Upper lobe of left lung (tissue), 6 donors: Measurements from ENCODE around the gene RHOU. TPM values are rescaled to one million over a fixed set of nuclear protein-coding genes. Genes with fewer than 3 reads are reported as not detected.
"Not testable (repeated sequence)": the region's sequence is repeated elsewhere in the genome, so short reads cannot be mapped to it uniquely, and the experiment has no call there.

Source experiments
- ATAC-seq, 2 donors: fragments of 200-7000 bp; cut with Tn5 transposase; one replicate each; pipeline ENCODE4 v1.9.1; 2022; ENCODE audit warnings: mild to moderate bottlenecking in 2 of 2, moderate library complexity in 2 of 2; ENCODE audit not compliant: low FRiP score in 2 of 2
- DNase-seq, 2 donors: peaks; one replicate each; pipeline ENCODE4 v3.0.0-alpha.2; 2019 to 2020
- H3K27ac ChIP-seq, 4 donors: fragments of 200-600 bp; sonication (generic); one replicate each; pipeline ENCODE4 v1.5.1; 2016 to 2019
- H3K27me3 ChIP-seq, 4 donors: fragments of 200-600 bp; sonication (generic); one replicate each; pipeline ENCODE4 v1.5.1; 2017 to 2019
- H3K36me3 ChIP-seq, 4 donors: fragments of 200-600 bp; sonication (generic); one replicate each; pipeline ENCODE4 v1.5.1; 2016 to 2019
- H3K4me1 ChIP-seq, 4 donors: fragments of 200-600 bp; sonication (generic); one replicate each; pipeline ENCODE4 v1.5.1; 2018 to 2019
- H3K4me3 ChIP-seq, 4 donors: fragments of 200-600 bp; sonication (generic); one replicate each; pipeline ENCODE4 v1.5.1; 2017 to 2019; ENCODE audit warnings: mild to moderate bottlenecking in 2 of 4, moderate library complexity in 1 of 4
- H3K9me3 ChIP-seq, 4 donors: fragments of 200-600 bp; sonication (generic); one replicate each; pipeline ENCODE4 v1.5.1; 2018 to 2019
- CTCF ChIP-seq, 6 experiments: fragments of 450-650 bp in 4 of 6; fragments of 200-600 bp in 2 of 6; sonication (generic) in 2 of 6; IDR thresholded peaks; one replicate each; pipeline ENCODE4 v1.5.1; 2016 to 2019; ENCODE audit warnings: antibody characterized with exemption in 6 of 6
- EP300 ChIP-seq, 4 donors: sonication (generic); formaldehyde crosslinking; IDR thresholded peaks; one replicate each; pipeline ENCODE4 v1.5.1; 2017; ENCODE audit warnings: antibody characterized with exemption in 4 of 4, control low read depth in 2 of 4
- POLR2A ChIP-seq, 4 donors: fragments of 450-650 bp; IDR thresholded peaks; one replicate each; pipeline ENCODE4 v1.5.1; 2016 to 2017; ENCODE audit warnings: antibody characterized with exemption in 4 of 4, mild to moderate bottlenecking in 2 of 4
- POLR2AphosphoS5 ChIP-seq, 2 donors: sonication (generic); formaldehyde crosslinking; IDR thresholded peaks; one replicate each; pipeline ENCODE4 v1.5.1; 2017; ENCODE audit warnings: antibody characterized with exemption in 2 of 2
- WGBS, 2 donors: methylation state at CpG; one replicate each; pipeline ENCODE4 v1.1.5; 2017 to 2018; 5-methylcytosine and 5-hydroxymethylcytosine counted together
- total RNA-seq, 6 donors: library from RNA; depleted of rRNA in 4 of 6; stranded (reverse); fragments of >200 nt in 4 of 6; gene quantifications; one replicate each; pipeline versions ENCODE4 v1.1.0 to v1.2.1, GENCODE V29; 2016 to 2021
- donor health status: DM: no; HTN: no; CAD: no; lungs with moderate emphysema.
- donor health status: DM: no; HTN: yes; CAD: no; lungs with severe emphysema.

The RHOU gene
- total RNA-seq, 6 donors from 2014 or later = 11.0 to 44.9 (median 18.7) TPM

GRCh38 chr1:228691926-228692325, 43.4 kb upstream of the RHOU start:
- WGBS, 2 donors = 3 to 17% methylated on average over 1 of the region's 1 CpG
- peak in 5 of 6 experiments; percentile 10 to 61 (median 55) for TF ChIP-seq CTCF (IDR thresholded peaks at IDR 0.05)
- TF ChIP-seq POLR2A (IDR thresholded peaks at IDR 0.05) = no peak
- Histone ChIP-seq H3K9me3 (no peaks in the 10 kb centered on the region), H3K27me3 (no peaks in the 10 kb centered on the region), H3K4me3 (no peak overlapping the region), H3K36me3 (no peaks in the 10 kb centered on the region), H3K27ac (no peak overlapping the region), H3K4me1 (no peaks in the 10 kb centered on the region)
- no peak for DNase-seq
- ATAC-seq = no peak

DNA sequence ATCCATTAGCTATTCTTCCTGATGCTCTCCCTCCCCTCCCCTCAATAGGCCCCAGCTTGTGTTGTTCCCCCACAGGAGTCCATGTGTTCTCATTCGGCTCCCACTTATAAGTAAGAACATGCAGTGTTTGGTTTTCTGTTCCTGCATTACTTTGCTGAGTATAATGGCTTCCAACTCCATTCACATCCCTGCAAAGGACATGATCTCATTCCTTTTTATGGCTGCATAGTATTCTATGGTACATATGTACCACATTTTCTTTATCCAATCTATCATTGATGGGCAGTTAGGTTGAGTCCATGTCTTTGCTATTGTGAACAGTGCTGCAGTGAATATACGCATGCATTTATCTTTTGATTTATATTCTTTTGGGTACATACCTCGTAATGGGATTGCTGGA, 40.8 kb upstream of the RHOU start:
- ATAC-seq, H3K27ac ChIP-seq, DNase-seq, H3K4me3 ChIP-seq, H3K9me3 ChIP-seq, H3K27me3 ChIP-seq, H3K36me3 ChIP-seq, H3K4me1 ChIP-seq: not testable (repeated sequence)
- 95 to 96% methylated on average over 3 of the region's 3 CpGs for WGBS, 2 donors

DNA sequence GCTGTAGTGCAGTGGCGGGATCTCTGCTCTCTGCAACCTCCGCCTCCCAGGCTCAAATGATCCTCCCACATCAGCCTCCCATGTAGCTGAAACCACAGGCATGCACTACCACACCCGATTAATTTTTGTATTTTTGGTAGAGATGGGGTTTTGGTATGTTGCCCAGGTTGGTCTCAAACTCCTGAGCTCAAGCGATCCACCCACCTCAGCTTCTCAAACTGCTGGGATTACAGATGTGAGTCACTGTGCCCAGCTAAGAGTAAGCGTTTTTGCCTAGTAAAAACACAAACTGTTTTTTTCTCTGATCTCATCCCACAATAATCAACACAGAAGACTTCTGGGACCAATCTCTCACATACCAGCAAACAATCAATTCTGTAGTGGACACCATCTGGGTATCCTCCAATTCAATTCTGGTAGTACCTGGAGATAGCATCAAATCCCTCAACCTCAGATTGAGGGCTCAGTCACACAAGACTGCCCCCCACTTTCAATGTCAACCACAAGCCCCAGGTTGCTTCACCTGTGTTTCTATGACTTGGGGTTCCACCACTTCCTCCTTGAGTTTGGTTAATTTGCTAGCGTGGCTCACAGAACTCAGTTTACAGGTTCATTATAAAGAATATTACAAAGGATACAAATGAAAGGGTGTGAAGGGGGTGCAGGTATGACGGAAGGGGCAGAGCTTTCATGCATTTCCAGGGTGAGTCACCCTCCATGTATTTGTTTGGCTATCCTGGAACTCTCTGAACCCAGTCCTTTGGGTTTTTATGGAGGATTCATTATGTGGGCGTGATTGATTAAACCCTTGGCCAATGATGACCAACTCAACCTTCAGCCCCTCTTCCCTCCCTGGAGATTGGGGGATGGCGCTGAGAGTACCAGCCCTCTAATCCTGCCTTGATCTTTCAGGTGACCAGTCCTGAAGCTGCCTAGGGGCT, 40.0 kb upstream of the RHOU start:
- WGBS, 2 donors = 85 to 87% methylated on average over 9 of the region's 9 CpGs
- TF ChIP-seq POLR2A (IDR thresholded peaks at IDR 0.05) = no peak
- no peak for TF ChIP-seq EP300 (IDR thresholded peaks at IDR 0.05)
- TF ChIP-seq CTCF (IDR thresholded peaks at IDR 0.05) = no peak
- no peak for TF ChIP-seq POLR2AphosphoS5 (IDR thresholded peaks at IDR 0.05)
- Histone ChIP-seq H3K9me3 (no peaks in the 10 kb centered on the region), H3K27ac (no peak overlapping the region), H3K4me3 (no peak overlapping the region), H3K4me1 (no peaks in the 10 kb centered on the region), H3K36me3 (no peaks in the 10 kb centered on the region), H3K27me3 (no peaks in the 10 kb centered on the region)
- ATAC-seq = no peak
- no peak for DNase-seq

GRCh38 chr1:228697207-228698016, 37.9 kb upstream of the RHOU start:
- peak in 1 of 2 donors; percentile 67 for ATAC-seq

More at GRCh38 chr1:228697207-228698016, 37.9 kb upstream of the RHOU start:
- Histone ChIP-seq H3K27ac (no peak overlapping the region), H3K36me3 (no peaks in the 10 kb centered on the region), H3K9me3 (peaks cover 0 to 2% (median 0%) of the 10 kb centered on the region in 4 donors), H3K4me3 (no peak overlapping the region), H3K4me1 (no peaks in the 10 kb centered on the region), H3K27me3 (no peaks in the 10 kb centered on the region)
- no peak for TF ChIP-seq EP300 (IDR thresholded peaks at IDR 0.05)
- TF ChIP-seq POLR2A (IDR thresholded peaks at IDR 0.05) = no peak
- no peak for TF ChIP-seq CTCF (IDR thresholded peaks at IDR 0.05)
- TF ChIP-seq POLR2AphosphoS5 (IDR thresholded peaks at IDR 0.05) = no peak
- WGBS, 2 donors = 28 to 30% methylated on average over 6 of the region's 6 CpGs
- DNase-seq = peak in 1 of 2 donors; percentile 46
